K562 (cell line): ENCODE data around the gene CCR7. TPM values are rescaled to one million over a fixed set of nuclear protein-coding genes. Genes with fewer than 3 reads are reported as not detected.

Experiments
- ATAC-seq: fragments of 200-7000 bp; cut with Tn5 transposase; 3 replicates; pipeline ENCODE4 v1.9.1; 2020; ENCODE audit warnings: moderate library complexity
- BruUV-seq: library from RNA; stranded (reverse); fragments of 400-500 nt; replicated peaks from 2 replicates; lab custom pipeline; 2021; lab: Mats Ljungman, UMichigan
- CTCF ChIA-PET: fragments of 300-600 bp; formaldehyde crosslinking; extraction: SDS; loops from one replicate; lab custom pipeline; 2021; ENCODE audit warnings: low intra/inter-chr PET ratio; lab: Yijun Ruan, JAX
- POLR2A ChIA-PET: fragments of 300-600, 350-650 bp; sonication (Branson Sonifier 250); formaldehyde crosslinking; extraction: SDS; loops from one replicate; lab custom pipeline; 2021; ENCODE audit warnings: antibody characterized with exemption, inconsistent platforms; lab: Yijun Ruan, JAX
- DNase-seq, 4 experiments: peaks; one replicate each; pipeline versions ENCODE4 v3.0.0 to v3.0.0-alpha.2; 2011 to 2018; ENCODE audit warnings: low spot score in 3 of 4, mixed read lengths in 3 of 4; ENCODE audit errors: extremely low read depth in 1 of 4
- FAIRE-seq: peaks from 2 replicates; lab custom pipeline; 2011; peaks lifted over from hg19 to GRCh38; lab: Jason Lieb, UNC
- H2AFZ ChIP-seq: 2 replicates; pipeline ENCODE4 v1.6.0; 2011; ENCODE audit warnings: low read depth, low read length, control low read depth, inconsistent platforms
- H3K27ac ChIP-seq: fragments of 200-600 bp; 3 replicates; pipeline ENCODE4 v1.8.0; 2011; ENCODE audit warnings: low read depth, mild to moderate bottlenecking, control low read depth, inconsistent platforms, low read length, moderate library complexity, mixed read lengths; ENCODE audit errors: extremely low read depth
- H3K27me3 ChIP-seq, 2 experiments: fragments of 300-600 bp in 1 of 2; 2 replicates in 1 of 2; 3 replicates in 1 of 2; pipeline versions ENCODE4 v1.6.0 to v1.8.0; 2011; ENCODE audit warnings: inconsistent platforms in 2 of 2, low read length in 2 of 2, mild to moderate bottlenecking in 1 of 2, mixed read lengths in 1 of 2, moderate library complexity in 1 of 2; ENCODE audit not compliant: control insufficient read depth in 2 of 2, insufficient read depth in 2 of 2
- H3K36me3 ChIP-seq: fragments of 300-600 bp; 3 replicates; pipeline ENCODE4 v1.8.0; 2011; ENCODE audit warnings: mild to moderate bottlenecking, low read length, inconsistent platforms; ENCODE audit not compliant: control insufficient read depth, insufficient read depth
- H3K4me1 ChIP-seq, 2 experiments: fragments of 200-600 bp in 1 of 2; replicated peaks in 1 of 2; 2 replicates in 1 of 2; 3 replicates in 1 of 2; pipeline versions ENCODE4 v1.5.1 to v1.8.0; 2011; ENCODE audit warnings: inconsistent platforms in 2 of 2, low read length in 2 of 2, mild to moderate bottlenecking in 1 of 2, mixed read lengths in 1 of 2, moderate library complexity in 1 of 2; ENCODE audit not compliant: control insufficient read depth in 2 of 2, insufficient read depth in 2 of 2
- H3K4me2 ChIP-seq: 2 replicates; pipeline ENCODE4 v1.6.1; 2011; ENCODE audit warnings: low read length, control low read depth, inconsistent platforms, mixed read lengths; ENCODE audit not compliant: insufficient read depth
- H3K4me3 ChIP-seq: fragments of 200-600 bp; sonication (generic), shearing (Covaris generic); 2 replicates; pipeline ENCODE4 v1.5.1; 2016; ENCODE audit warnings: control low read depth, inconsistent platforms
- H3K79me2 ChIP-seq: fragments of 200-600 bp; 3 replicates; pipeline ENCODE4 v1.8.0; 2011; ENCODE audit warnings: low read length, inconsistent platforms; ENCODE audit not compliant: control insufficient read depth, insufficient read depth
- H3K9ac ChIP-seq, 2 experiments: 2 replicates each; pipeline versions ENCODE4 v1.6.0 to v1.6.1; 2011; ENCODE audit warnings: low read depth in 2 of 2, low read length in 2 of 2, control low read depth in 1 of 2, inconsistent platforms in 1 of 2, mild to moderate bottlenecking in 1 of 2, mixed read lengths in 1 of 2; ENCODE audit not compliant: insufficient read depth in 1 of 2
- H3K9me1 ChIP-seq: one replicate; pipeline ENCODE4 v1.6.0; 2011; ENCODE audit warnings: inconsistent platforms, mild to moderate bottlenecking, low read length, moderate library complexity; ENCODE audit not compliant: control insufficient read depth, insufficient read depth
- H3K9me3 ChIP-seq: replicated peaks from 2 replicates; pipeline ENCODE4 v1.5.1; 2011; ENCODE audit warnings: low read depth, low read length, inconsistent platforms; ENCODE audit not compliant: control insufficient read depth, insufficient read depth
- H4K20me1 ChIP-seq: replicated peaks from 2 replicates; pipeline ENCODE4 v1.6.1; 2011; ENCODE audit warnings: low read length, inconsistent platforms, mixed read lengths; ENCODE audit not compliant: control insufficient read depth, insufficient read depth
- BCOR ChIP-seq: fragments of 450-650 bp; IDR thresholded peaks from 2 replicates; pipeline ENCODE4 v1.6.1; 2016
- CSDE1 ChIP-seq, 2 experiments: fragments of 450-650 bp; IDR thresholded peaks; 2 replicates each; pipeline ENCODE4 v1.6.1; 2016; ENCODE audit warnings: mild to moderate bottlenecking in 1 of 2
- FOXM1 ChIP-seq, 2 experiments: fragments of 450-650 bp in 1 of 2; sonication (generic) in 1 of 2; formaldehyde crosslinking in 1 of 2; IDR thresholded peaks; 2 replicates each; pipeline versions ENCODE4 v1.6.1 to v1.9.0; 2017 to 2022; ENCODE audit warnings: low read depth in 2 of 2, mild to moderate bottlenecking in 2 of 2, missing genetic modification reagents in 1 of 2, moderate library complexity in 1 of 2
- L3MBTL2 ChIP-seq: fragments of 450-650 bp; IDR thresholded peaks from 2 replicates; pipeline ENCODE4 v1.6.1; 2016; ENCODE audit warnings: mild to moderate bottlenecking, moderate library complexity
- RBM22 ChIP-seq: fragments of 200-400 bp; formaldehyde crosslinking; IDR thresholded peaks from 2 replicates; pipeline ENCODE4 v1.6.1; 2018; ENCODE audit warnings: low read length, low read depth; ENCODE audit not compliant: poor library complexity, severe bottlenecking
- SMARCA5 ChIP-seq: fragments of 450-650 bp; IDR thresholded peaks from 2 replicates; pipeline ENCODE4 v1.6.1; 2016
- STAT5A ChIP-seq: IDR thresholded peaks from 2 replicates; pipeline ENCODE4 v1.6.1; 2012; ENCODE audit warnings: low read length, inconsistent platforms, borderline replicate concordance
- TCF7 ChIP-seq: sonication (generic); IDR thresholded peaks from 2 replicates; pipeline ENCODE4 v1.6.1; 2016; ENCODE audit warnings: antibody characterized with exemption, borderline replicate concordance
- TEAD4 ChIP-seq, 2 experiments: sonication (generic) in 1 of 2; formaldehyde crosslinking in 1 of 2; IDR thresholded peaks; 2 replicates each; pipeline versions ENCODE4 v1.6.1 to v1.8.0; 2012 to 2022; ENCODE audit warnings: borderline replicate concordance in 1 of 2, inconsistent platforms in 1 of 2, low read length in 1 of 2, mild to moderate bottlenecking in 1 of 2, missing genetic modification reagents in 1 of 2
- TGIF2 ChIP-seq: sonication (generic); formaldehyde crosslinking; IDR thresholded peaks from 2 replicates; pipeline ENCODE4 v1.8.1; 2022; ENCODE audit warnings: mild to moderate bottlenecking, missing genetic modification reagents, moderate library complexity
- U2AF1 ChIP-seq: fragments of 200-400 bp; formaldehyde crosslinking; optimal IDR thresholded peaks from 2 replicates; pipeline ENCODE3; 2017; ENCODE audit warnings: mild to moderate bottlenecking, low read depth, low read length, moderate library complexity
- ZNF57 ChIP-seq: fragments of 450-650 bp; formaldehyde crosslinking; IDR thresholded peaks from 2 replicates; pipeline ENCODE4 v1.4.0; 2020; ENCODE audit warnings: mild to moderate bottlenecking, moderate library complexity
- ZNF717 ChIP-seq: fragments of 250-450 bp; sonication (Bioruptor Pico); IDR thresholded peaks from 2 replicates; pipeline ENCODE4 v1.5.0; 2021
- ZNF79 ChIP-seq: fragments of 250-450 bp; sonication (Bioruptor Pico); IDR thresholded peaks from 2 replicates; pipeline ENCODE4 v1.4.0; 2020; ENCODE audit warnings: low read depth, mild to moderate bottlenecking, moderate library complexity
- WGBS: fragments of 100-300 bp; shearing (Covaris generic); methylation state at CpG from one replicate; pipeline ENCODE4 v1.1.6; 2016; ENCODE audit warnings: low coverage, mixed read lengths; ENCODE audit not compliant: insufficient coverage; ENCODE audit errors: missing lambda C conversion rate; 5-methylcytosine and 5-hydroxymethylcytosine counted together
- in situ Hi-C: fragments of 300-500 bp; cut with MboI; formaldehyde crosslinking; loops from 4 replicates; pipeline ENCODE4 v1.15.0; 2018; ENCODE audit warnings: inconsistent platforms, mixed read lengths
- intact Hi-C: fragments of 100-400 bp; cut with micrococcal nuclease; formaldehyde crosslinking; loops from 2 replicates; pipeline ENCODE4 v1.14.2; 2022
- polyA plus RNA-seq, 8 experiments: library from polyadenylated mRNA; depleted of rRNA in 4 of 8; stranded (reverse) in 5 of 8; unstranded in 3 of 8; fragments of >200 nt; fragmentation: Nextera tagmentation in 2 of 8; fragmentation: Illumina TruSeq in 1 of 8; extraction: Ambion mirVana in 2 of 8; extraction: Trizol in 1 of 8; gene quantifications; 2 replicates each; pipeline versions ENCODE4 v1.2.1 to v1.2.3, GENCODE V29; 2011 to 2014; ENCODE audit warnings: inconsistent platforms in 1 of 8, missing spikeins in 1 of 8
- total RNA-seq, 7 experiments: library from RNA; depleted of rRNA in 6 of 7; stranded (reverse); fragments of >200 nt in 6 of 7; fragmentation: Illumina TruSeq in 2 of 7; extraction: Trizol in 2 of 7; gene quantifications; 2 replicates each; pipeline versions ENCODE4 v1.2.1 to v1.2.3, GENCODE V29; 2011 to 2021; ENCODE audit warnings: low replicate concordance in 1 of 7
- TF ChIP-seq, protein P1 (sequence below): fragments of 250-450 bp; sonication (Bioruptor Pico); IDR thresholded peaks from 2 replicates; pipeline ENCODE4 v1.4.0; 2020; ENCODE audit warnings: borderline replicate concordance

Gene CCR7
- total and polyA plus RNA-seq, 9 of the 15 experiments (the other 6 are each of a cell fraction or from before 2014, with no cell fraction given) = 0.14 to 1.4 (median 0.56) TPM

GRCh38 chr17:40559564-40559916 lies 5.7 kb downstream of the CCR7 start:
- no TSS peak for BruUV-seq
- no peak for DNase-seq
- no peak overlapping the region for H3K4me3 ChIP-seq
- no peaks in the 10 kb centered on the region for H3K9me1 ChIP-seq
- no peak overlapping the region for H2AFZ ChIP-seq
- no peak overlapping the region for H3K4me2 ChIP-seq
- POLR2A ChIA-PET = interaction anchor here (0.9 to 2.0 kb wide), 6 partner anchors 25 to 201 kb away, joined by 3 to 8 read pairs (median 4); partner anchors contain the start of gene TOP2A
- H4K20me1 ChIP-seq = no peaks in the 10 kb centered on the region
- no peaks in the 10 kb centered on the region for H3K9me3 ChIP-seq
- H3K27me3 ChIP-seq = peaks cover 5 to 15% of the 10 kb centered on the region in 2 experiments; a peak in 2 of 5 replicates
- no peak overlapping the region for H3K9ac ChIP-seq
- ATAC-seq = no peak
- whole genome bisulfite sequencing = 76% methylated on average over 5 of the region's 5 CpGs
- TF ChIP-seq FOXM1 (IDR thresholded peaks at IDR 0.05; ENCODE audit: low read depth) (no peak), FOXM1 (CRISPR knock-in tag; IDR thresholded peaks at IDR 0.05; ENCODE audit: low read depth) (no peak), BCOR (no peak)
- H3K36me3 ChIP-seq = no peaks in the 10 kb centered on the region
- H3K4me1 ChIP-seq = peaks cover 32 to 40% of the 10 kb centered on the region in 2 experiments
- CTCF ChIA-PET = interaction anchor here (0.9 to 2.3 kb wide), 7 partner anchors 84 to 256 kb away, joined by 3 to 26 read pairs (median 5); no protein-coding TSS in a partner anchor
- FAIRE-seq = no peak
- intact Hi-C loops (no loop called here), in situ Hi-C loops (no loop called here)
- H3K79me2 ChIP-seq = no peaks in the 10 kb centered on the region
- H3K27ac ChIP-seq = no peak overlapping the region

GRCh38 chr17:40558890-40559563 lies 6.2 kb downstream of the CCR7 start:
- ChIA-PET POLR2A (interaction anchor here (0.6 to 2.0 kb wide), 6 partner anchors 24 to 221 kb away, joined by 3 to 8 read pairs (median 4); partner anchors contain the start of gene TOP2A), CTCF (interaction anchor here (1.1 to 2.1 kb wide), 5 partner anchors 110 to 256 kb away, joined by 3 to 26 read pairs (median 5); no protein-coding TSS in a partner anchor)
- Histone ChIP-seq H3K4me3 (no peak overlapping the region), H3K9ac (no peak overlapping the region), H3K27me3 (peaks cover 5 to 11% of the 10 kb centered on the region in 2 experiments; a peak in 2 of 5 replicates), H3K4me2 (no peak overlapping the region), H3K36me3 (no peaks in the 10 kb centered on the region), H3K9me1 (no peaks in the 10 kb centered on the region), H2AFZ (no peak overlapping the region), H3K9me3 (no peaks in the 10 kb centered on the region), H3K4me1 (peaks cover 37 to 45% of the 10 kb centered on the region in 2 experiments), H3K79me2 (no peaks in the 10 kb centered on the region), H3K27ac (no peak overlapping the region), H4K20me1 (no peaks in the 10 kb centered on the region)
- no peak for ATAC-seq
- FAIRE-seq = no peak
- no peak for DNase-seq
- in situ Hi-C loops (no loop called here), intact Hi-C loops (no loop called here)
- 66% methylated on average over 10 of the region's 10 CpGs for WGBS
- BruUV-seq = no TSS peak
- TF ChIP-seq STAT5A (no peak), TGIF2 (CRISPR knock-in tag) (no peak), RBM22 (no peak), SMARCA5 (no peak), ZNF717 (CRISPR knock-in tag) (no peak), TEAD4 (IDR thresholded peaks at IDR 0.05; ENCODE audit: low read length) (no peak), TEAD4 (CRISPR knock-in tag; IDR thresholded peaks at IDR 0.05; ENCODE audit: borderline replicate concordance) (no peak), TCF7 (no peak), ZNF79 (CRISPR knock-in tag) (no peak), U2AF1 (no peak), L3MBTL2 (no peak), CSDE1 (IDR thresholded peaks at IDR 0.05) (no peak), ZNF57 (CRISPR knock-in tag) (no peak)
- TF ChIP-seq, protein P1, sequence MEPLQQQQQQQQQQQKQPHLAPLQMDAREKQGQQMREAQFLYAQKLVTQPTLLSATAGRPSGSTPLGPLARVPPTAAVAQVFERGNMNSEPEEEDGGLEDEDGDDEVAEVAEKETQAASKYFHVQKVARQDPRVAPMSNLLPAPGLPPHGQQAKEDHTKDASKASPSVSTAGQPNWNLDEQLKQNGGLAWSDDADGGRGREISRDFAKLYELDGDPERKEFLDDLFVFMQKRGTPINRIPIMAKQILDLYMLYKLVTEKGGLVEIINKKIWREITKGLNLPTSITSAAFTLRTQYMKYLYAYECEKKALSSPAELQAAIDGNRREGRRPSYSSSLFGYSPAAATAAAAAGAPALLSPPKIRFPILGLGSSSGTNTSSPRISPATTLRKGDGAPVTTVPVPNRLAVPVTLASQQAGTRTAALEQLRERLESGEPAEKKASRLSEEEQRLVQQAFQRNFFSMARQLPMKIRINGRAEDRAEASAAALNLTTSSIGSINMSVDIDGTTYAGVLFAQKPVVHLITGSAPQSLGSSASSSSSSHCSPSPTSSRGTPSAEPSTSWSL (CRISPR knock-in tag) = no peak
